Measurements from ENCODE around the gene RPA1.

Gene RPA1

DNA sequence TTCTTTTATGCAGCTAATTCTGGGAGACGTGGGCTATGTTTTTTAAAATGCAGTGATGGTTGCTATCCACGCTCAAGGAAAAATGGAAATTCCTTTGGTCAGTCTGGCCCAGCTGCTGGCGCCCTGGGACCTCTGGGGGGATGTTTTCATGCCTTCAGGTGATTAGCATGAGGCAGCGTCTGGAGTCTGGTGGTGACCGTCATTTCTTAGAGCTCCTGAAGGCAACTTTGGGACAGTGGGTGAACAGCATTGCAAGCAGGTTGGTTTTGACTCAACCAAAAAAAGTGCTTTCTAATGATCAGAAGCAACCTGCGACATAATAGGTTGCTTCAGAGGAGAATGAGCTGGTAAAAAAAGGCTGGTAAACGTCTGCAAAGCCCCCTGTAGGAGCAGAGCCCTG lies 82.3 kb downstream of the RPA1 start:
- no peak for DNase-seq

DNA sequence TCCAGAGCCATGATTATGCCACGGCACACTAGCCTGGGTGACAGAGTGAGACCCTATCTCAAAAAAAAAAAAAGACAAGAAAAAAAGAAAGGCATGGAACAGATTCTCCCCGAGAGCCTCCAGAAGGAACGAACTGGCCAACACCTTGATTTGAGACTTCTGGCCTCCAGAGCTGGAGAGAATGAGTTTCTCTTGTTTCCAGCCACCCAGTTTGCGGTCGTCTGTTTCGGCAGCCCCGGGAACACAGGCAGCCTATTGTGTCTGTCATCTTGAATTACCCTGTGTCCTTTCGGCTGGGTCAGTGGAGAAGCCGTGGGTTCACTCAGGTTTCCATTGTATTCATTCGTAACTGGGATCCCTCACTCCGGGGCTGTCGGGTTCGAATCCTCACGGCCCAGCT lies 83.9 kb downstream of the RPA1 start:
- DNase-seq = no peak

DNA sequence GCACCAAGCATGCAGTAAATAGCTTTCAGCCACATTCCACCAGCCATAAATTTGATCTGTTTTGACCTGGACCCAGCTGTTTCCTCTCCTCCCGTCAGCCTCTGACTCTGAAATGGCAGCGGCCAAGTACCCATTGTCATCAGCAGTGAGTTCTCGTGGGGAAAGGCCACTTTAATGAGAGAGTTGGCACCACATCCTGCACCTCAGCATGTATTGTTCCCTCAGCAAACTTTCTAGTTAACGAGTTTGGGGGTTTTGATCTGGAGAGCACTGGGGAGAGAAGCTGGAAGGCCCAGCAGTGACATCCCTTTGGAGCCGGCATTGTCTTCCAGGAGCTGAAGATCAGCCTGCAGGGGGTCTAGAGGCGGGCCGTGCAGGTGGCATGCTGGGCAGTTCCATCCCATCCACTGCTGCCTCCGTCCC lies 84.9 kb downstream of the RPA1 start:
- DNase-seq = no peak

DNA sequence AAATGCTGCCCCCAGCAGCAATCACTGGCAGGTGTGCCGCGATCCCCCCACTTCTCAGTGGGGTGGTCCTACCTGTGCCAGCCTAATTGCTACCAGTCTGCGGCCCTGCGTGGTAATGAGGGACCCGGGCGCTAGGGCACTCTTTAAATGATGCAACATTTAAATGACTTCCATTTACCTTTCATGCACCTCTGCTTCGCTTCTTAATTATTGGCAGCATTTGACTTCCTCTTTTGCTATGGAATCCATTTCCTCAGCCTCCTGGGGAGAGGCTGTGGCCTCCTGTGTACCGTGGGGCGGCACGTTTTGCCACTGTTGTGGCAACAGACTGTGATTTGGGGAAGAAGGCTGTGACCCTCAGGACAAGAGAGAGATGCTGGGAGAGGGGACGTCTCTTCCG lies 86.1 kb downstream of the RPA1 start:
- no peak for DNase-seq

DNA sequence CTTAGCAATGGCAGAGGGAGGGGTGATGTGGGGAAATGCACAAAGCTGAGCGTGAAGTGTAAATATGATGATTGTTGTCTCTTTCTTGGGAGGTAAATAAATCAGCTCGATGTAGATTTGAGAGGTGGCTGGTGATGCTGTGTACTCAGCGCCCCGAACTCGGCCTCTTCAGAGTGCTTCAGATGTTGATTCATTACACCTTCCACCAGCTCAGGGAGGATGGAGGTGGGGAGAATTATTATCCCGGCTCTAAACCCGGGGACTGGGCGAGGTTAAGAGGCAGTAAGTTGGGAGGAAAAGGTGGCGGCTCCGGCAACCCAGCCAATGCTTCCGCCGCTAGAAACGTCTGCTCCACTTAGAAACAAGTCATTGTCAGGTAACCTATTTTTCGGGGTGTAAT lies 86.5 kb downstream of the RPA1 start:
- DNase-seq = no peak

DNA sequence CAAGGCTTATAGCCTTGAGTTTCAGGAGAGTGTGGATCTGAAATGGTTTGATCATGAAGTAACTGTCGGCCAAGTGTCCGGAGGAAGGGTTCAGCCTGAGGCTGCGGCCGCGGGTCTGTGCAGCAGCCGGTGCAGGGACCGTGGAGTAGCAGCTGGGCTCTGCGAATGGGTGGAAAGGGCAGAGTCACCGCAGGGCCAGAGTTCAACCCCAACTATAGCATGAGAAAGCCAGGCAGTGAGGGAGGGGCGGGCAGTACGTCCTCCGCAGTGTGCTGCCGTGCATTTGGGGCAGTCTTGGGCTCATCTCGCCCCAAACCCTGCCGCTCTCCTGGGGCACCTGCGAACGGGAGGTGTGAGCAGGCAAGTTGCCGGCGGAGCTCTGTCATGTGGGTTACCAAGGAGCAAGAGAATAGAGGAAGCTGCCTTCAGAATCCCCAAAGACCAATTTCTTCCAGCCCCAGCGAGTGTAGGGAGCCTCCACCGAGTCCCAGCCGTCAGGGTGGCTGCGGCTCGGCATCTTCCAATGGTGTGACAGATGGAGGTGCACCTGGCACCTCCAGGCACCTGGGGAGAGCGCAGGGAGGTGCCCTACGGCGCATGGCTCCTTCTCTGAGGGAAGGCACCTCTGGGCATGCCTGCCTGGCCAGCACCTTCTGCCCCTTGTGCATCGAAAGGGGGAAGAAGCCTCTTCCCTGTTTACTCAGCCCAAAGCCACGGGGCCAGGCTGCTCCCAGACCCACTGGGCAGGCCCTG lies 87.3 kb downstream of the RPA1 start:
- no peak for DNase-seq

DNA sequence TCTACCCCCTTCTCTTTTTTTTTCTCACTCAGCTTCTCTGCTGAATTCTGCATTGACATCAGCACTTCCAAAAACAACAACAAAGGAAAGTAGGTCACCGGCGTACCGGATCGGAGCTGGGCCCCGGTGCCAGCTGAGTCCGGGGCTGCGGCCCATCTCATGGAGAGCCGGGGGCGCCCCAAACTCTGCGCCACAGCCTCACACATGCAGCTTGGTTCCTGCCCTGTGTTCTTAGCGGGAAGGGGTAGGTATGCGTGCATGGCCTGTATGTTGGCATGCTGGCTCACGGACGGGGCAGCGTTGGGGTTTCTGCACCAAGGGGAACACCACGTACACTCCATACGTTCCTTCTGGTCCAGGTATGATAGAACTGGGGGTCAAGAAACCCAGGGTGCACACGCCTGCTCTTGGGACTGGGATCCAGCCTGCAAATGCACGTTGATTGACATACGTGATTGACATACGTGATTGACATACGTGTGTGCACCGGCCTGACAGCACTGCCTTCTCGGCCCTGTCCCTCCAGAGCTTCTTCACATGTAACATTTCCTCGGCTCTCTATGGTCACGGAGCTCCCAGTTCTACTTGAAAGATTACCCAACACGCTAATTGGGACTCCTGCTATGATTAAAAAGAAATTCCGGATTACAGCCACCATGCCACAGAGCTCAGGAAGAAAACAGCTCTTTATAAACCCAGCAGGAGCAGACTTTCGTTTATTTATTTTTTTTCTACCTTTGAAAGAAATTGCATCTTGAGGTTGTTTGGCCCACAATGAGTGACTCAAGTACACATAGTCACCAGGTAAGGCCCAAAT lies 88.7 kb downstream of the RPA1 start:
- no peak for DNase-seq

DNA sequence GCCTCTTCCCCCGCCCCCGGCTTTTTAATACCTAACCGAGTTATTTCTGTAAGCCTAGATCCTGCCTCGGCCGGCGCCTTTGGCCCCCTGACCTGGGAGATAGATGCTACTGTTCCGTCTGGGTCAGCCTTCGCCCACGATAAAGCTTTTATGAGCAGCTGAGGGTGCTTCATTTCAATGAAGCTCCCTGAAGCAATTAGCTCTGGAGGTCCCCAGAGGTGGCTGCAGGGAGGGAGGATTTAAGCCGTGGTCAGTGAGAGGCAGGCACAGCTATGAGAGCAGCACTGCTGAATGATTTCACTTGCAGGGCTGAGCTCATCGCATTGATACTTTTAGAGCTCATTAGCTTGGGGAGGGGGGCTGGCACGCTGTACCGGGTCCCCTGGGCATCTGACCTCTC lies 89.4 kb downstream of the RPA1 start:
- no peak for DNase-seq

DNA sequence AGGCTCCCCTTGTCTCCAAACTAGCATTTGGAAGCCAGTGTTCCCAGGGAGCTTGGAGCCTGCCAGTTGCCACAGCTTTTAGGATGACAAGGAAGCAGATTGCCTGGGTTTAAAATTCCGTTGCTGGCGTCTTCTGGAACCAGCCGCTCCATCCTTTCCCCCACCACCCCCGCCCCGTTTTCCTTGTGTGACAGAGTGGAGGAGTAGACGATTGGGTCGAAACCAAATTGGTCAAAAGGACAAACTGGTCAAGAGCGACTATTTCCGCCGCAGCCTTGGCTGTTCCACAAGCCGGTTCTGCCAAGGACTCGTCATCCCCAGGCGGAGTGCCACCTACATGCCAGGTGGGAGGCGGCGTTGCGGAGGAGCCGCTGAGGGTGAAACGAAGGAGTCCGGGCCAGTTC lies 91.1 kb downstream of the RPA1 start:
- no peak for DNase-seq

DNA sequence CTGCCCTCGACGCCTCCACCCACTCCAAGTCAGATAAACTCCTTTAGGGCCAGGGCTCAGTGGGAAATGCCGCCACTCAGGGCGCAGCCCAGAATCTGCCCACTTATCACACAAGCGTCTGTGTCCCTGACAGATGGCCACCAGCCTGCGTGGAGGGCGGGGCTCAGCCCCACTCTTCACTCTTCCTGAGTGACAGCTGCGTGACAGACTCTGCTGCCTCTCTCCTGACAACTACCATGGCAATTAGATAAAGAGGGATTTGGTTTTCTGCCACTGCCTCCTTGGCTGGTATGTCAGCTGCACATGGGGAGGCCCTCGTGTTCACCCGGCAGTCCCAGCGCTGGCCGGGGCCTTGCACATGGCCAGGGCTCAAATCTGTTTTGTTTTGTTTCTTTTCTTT lies 99.2 kb downstream of the RPA1 start:
- no peak for DNase-seq

DNA sequence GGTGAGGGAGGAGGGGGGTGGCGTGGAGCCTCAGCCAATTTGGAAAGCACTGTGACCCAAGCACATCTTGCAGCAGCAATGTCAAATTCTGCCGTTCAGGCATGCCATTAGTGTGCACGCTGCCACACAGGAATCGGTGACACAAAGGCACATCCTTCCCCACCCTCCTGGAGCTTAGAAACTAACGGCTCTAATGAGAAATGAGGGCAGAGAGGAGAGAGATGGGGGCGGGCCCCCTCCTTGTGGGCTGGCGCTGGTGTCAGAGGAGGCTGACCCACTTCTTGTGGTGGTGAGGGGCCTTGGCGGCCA lies 100.5 kb downstream of the RPA1 start:
- no peak for DNase-seq

DNA sequence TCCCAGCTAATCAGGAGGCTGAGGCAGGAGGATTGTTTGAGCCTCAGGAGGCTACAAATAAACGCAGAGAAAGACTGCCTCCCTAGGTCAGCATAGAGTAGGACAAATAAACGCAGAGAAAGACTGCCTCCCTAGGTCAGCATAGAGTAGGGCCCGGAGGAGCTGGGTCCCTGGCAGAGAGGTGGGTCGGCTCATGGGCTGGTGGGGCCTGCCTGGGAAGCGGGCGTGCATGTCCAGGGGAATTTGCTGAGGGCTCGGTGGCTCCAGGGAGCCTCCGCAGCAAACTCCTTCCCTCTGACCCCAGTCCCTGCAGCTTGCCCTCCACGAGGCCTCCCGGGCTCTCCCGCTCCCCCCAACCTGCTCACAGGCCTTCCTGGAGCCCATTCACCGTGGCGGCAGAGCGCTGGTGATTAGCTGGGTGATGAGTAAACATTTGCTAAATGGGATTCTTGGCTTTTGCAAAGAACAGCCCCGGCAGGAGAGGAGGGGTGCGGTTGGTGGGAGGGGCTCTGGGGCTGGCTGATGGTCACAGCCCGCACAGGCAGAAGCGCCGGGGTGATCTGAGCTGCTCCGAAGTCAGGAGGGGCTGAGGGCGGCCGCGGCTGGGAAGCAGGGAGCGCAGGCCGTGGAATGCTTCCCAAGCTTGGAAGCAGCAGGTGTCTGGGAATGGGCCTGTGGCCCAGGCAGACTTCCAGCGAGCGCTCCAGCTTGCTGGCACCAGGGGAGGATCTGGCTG lies 102.2 kb downstream of the RPA1 start:
- no peak for DNase-seq

DNA sequence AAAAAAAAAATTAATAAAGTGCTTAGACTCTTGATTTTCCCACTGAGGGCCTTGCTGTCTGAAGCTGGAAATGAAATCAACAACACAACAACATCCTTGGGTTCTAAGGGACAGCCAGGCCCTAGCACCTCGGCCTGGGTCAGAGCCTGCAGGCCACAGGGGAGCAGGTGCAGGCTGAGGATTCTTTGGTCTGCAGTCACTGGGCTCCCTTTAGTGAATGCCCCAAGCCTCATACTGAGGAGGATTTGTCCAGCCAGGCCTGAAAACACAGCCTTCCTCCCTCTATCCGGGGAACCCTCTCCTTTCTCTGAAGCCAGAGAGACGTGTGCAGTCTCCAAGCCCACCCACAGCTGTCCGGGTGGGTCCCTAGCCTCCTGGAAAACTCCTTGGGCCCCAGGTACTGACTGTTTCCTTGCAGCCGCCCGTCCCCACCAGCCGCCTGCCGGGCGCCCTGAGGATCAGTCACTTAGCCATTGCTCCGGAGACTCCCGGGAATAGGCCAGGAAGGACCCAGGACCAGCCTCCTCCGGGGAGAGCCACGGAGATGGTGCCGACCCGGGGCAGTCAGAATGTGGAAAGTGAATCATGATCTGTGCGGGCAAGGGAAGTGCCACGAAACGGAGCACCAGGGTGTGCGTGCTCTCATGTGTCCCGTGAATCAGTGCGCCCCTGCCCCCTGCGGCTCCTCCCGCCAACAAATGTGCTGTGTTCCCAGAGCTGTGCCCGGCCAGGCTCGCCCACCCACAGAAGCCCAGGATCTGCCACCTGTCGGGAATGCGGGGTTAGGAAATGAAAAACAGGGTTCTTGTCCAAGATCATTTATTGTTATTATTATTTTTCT lies 104.3 kb downstream of the RPA1 start:
- no peak for DNase-seq

DNA sequence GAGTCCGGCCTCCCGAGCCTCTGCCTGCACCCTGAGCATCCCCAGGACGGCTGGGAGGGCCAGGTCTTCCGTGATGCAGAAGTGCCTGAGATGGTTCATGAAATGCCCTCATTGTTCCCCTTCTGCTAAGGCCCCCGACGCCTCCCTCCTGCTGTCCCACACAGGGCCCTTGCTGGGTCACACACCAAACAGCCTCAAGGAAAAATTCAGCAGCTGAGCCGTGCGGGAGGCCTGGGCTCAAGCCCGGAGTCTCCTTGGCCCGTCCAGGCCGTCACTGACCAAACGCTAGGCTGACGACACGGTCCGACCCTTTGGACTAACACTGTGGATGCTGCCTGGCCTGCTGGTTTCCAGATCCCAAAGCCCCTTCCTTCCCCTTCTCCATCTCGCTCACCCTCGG lies 105.1 kb downstream of the RPA1 start:
- no peak for DNase-seq

DNA sequence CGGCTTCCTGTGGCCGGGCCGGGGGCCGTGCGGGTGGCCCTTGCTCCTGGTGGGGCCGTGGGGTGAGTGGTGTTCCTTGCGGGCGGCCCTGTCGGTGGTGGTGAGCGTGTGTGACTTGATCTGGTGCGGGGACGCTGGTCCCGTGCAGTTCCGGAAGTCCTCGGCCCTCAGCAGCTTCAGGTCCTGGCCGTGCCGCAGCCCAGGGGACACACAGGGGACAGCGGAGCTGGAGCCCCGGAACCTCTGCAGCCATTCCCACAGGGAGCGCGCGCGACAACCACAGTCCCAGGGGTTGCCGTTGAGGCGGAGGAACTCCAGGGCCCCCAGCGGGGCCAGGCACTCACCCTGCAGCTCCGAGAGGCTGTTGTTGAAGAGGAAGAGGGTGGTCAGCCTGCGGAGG lies 107.0 kb downstream of the RPA1 start:
- no peak for DNase-seq

DNA sequence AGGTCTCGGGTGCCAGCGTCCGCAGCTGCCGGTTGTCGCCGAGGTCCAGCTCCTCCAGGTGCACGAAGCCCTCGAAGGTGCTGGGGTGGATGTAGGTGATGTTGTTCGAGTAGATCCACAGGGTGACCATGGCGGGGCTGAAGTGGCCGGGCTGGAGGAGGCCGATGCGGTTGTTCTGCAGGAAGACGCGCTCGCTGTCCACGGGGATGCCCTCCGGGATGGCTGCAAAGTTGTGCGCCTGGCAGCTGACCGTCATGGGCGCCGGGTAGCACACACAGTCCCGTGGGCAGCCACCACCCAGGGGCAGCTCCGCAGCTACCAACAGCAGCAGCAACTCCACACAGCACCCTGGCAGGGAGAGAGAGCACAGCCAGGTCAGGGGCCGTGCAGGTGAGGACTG lies 107.7 kb downstream of the RPA1 start:
- no peak for DNase-seq

DNA sequence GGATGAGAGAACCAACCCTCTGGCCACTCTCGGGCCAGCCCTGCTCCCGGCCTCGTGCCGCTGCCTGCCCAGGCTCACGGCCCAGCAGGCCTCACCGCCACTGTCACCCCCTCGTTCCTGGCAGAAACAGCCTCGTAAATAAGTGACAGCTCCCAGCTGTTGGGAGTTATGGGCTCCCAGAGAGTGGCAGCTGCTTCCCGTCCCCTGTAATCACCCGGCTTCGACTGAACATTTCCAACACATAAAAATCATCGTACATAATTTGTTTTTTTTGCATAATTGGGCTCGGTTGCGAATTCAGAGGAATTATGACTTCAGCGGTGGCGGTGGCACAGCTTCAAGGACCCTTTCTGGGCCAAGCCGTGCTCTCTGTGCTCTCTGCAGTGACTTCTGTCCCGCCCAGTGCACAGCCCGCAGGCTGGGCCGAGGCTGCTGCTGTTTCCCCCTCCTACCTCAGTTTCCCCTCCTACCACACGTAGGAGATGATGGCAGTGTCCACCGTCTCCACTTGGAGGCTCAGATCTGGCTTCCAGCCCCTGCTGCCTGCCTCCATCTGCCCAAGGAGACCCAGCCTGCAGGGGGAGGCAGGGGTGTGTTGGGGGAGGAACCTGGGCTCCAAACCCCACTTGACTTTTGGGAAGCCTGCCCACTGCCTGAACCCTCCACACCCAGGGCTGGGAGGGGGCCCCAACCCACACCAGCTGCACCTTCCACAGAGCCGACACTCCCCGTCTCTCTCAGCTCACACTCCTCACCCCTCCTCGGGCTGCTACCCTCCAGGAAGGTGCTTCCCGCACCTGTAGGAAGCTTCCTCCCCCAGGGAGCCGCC lies 110.4 kb downstream of the RPA1 start:
- no peak for DNase-seq

DNA sequence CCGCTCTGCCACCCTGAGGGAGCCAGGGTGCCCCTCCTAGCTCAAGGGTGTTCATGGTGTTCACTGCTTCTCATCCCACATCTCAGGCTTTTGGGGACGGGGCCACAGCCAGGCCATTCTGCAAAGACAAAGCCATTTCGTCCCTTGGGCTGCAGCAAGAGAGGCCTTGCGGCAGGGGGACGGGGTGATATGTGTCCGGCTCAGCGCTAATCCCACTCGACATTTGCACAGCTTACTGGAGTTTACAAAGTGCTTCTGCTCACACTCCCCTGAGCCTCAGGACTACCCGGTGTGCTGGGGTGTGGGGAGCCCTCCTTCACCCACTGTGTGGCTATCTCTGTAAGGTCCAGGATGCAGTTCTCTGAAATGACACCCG lies 111.0 kb downstream of the RPA1 start:
- no peak for DNase-seq

DNA sequence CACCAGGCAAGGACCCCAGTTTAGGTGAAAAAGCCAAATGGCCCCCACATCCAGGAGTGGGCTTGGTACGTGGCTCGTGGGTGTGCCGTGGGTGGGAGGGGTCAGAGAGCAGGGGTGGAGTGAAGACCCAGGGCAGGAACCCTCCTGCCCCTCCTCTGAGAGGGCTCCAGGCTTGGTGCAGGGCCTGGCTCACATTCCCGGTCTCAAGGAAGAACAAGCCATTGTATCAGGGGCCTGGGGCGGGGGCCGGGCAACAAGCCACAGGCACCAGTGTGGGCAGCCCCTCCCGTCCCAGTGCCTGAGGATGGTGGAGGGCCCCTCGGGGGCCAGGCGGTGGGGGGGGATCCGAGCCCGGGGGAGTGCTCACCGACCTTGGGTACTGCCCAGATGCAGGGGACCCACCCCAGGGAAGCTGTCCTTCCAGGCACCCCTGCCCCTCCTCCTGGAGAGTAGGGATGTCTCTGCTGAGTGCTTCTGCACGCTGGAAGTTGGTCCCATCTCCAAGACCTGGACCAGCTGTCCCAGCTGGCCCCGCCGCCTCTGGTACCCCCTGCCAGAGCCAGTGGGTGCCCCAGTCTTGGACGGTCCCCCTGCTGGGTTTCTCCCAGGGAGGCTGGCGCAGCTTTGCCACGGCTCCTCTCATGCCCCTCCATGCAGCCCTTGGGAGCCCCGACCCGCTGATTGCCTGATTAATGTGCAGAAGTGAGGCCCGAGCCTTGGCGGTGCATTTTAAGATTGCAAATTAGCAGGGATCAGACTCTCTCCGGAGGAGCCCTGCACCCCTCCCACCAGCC lies 111.7 kb downstream of the RPA1 start:
- no peak for DNase-seq

DNA sequence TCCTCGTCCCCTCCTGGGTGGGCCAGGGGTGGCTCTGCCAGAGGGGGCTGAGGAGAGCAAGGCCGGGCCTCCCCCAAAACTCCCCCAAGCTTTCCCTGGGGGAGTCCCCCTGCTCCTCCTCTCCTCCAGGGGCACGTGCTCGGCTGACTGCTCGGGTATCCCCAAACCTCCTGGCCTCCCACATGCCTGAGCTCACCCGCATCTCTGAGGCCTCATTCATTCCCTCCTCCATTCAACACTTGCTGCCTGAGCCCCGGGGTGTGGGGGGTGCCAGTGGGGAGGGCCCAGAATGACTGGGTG lies 112.2 kb downstream of the RPA1 start:
- no peak for DNase-seq

DNA sequence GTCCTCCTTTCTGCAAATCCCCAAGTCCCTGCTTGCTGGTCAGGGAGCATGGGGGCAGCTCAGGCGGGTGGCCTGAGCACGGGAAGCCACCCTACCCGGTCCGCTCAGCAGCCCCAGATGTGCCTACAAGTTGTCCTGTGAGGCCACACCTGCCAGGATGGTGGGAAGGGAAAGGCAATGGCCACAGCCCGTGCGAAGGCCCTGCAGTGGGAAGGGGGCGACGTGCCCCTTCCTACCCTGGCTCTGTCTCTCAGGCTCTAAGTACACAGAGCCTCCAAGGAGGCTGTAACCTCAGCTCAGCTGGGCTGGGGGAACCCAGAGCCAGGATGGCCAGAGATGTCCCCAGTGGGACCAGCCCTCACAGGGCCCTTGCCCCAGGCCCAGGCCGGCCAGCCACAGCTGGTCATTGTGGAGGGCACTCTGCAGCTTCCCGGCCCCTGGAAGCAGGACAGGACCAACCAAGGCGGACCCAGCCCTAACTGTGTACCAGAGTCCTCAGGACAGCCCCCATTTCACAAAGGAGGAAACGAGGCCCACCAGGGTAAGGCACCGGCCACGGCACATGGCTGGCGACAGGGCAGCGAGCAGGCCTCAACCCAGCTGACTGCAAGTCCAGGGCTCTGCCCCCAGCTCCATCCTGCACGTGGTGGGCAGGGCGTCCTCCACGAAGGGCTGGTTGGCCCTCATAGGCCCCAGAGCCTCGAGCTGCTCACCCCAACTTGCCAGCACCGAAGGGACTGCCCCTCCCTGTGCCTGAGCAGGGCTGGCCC lies 113.0 kb downstream of the RPA1 start:
- DNase-seq = no peak
